Neural cell (in vitro differentiated cells): Measurements from ENCODE around the gene VPS26B. TPM values are rescaled to one million over a fixed set of nuclear protein-coding genes. Genes with fewer than 3 reads are reported as not detected.

Source experiments
- H2AFZ ChIP-seq: fragments of 200-600, 300-800 bp; sonication (generic), shearing (Covaris generic); 2 replicates; pipeline ENCODE4 v1.6.0; 2014; ENCODE audit warnings: low read depth, mild to moderate bottlenecking, antibody characterized with exemption, low read length, moderate library complexity
- H3F3A ChIP-seq: fragments of 200-600 bp; shearing (Covaris generic); 2 replicates; pipeline ENCODE4 v1.6.1; 2016; ENCODE audit warnings: mild to moderate bottlenecking, moderate library complexity, mixed read lengths, antibody characterized with exemption, low read length; ENCODE audit not compliant: insufficient read depth, poor library complexity, severe bottlenecking
- H3K27ac ChIP-seq: fragments of 200-600, 300-800 bp; sonication (generic), shearing (Covaris generic); 2 replicates; pipeline ENCODE4 v1.5.1; 2014; ENCODE audit warnings: mild to moderate bottlenecking, low read length, moderate library complexity
- H3K27me3 ChIP-seq: fragments of 300-800, 200-600 bp; sonication (generic), shearing (Covaris generic); 2 replicates; pipeline ENCODE4 v1.6.0; 2014; ENCODE audit warnings: mild to moderate bottlenecking, low read depth, low read length, moderate library complexity; ENCODE audit not compliant: insufficient read depth
- H3K36me3 ChIP-seq: fragments of 300-800, 200-600 bp; sonication (generic), shearing (Covaris generic); 2 replicates; pipeline ENCODE4 v1.5.1; 2014; ENCODE audit warnings: mild to moderate bottlenecking, antibody characterized with exemption, low read length, moderate library complexity; ENCODE audit not compliant: insufficient read depth
- H3K4me2 ChIP-seq: fragments of 300-800, 200-600 bp; sonication (generic), shearing (Covaris generic); 2 replicates; pipeline ENCODE4 v1.6.0; 2014; ENCODE audit warnings: mild to moderate bottlenecking, low read length
- H3K4me3 ChIP-seq: fragments of 300-800, 200-600 bp; sonication (generic), shearing (Covaris generic); 2 replicates; pipeline ENCODE4 v1.5.1; 2014; ENCODE audit warnings: mild to moderate bottlenecking, low read length, moderate library complexity
- H3K79me2 ChIP-seq: fragments of 200-600 bp; shearing (Covaris generic); replicated peaks from 2 replicates; pipeline ENCODE4 v1.6.0; 2014; ENCODE audit warnings: mild to moderate bottlenecking, low read length, moderate library complexity; ENCODE audit not compliant: insufficient read depth
- H3K9ac ChIP-seq: fragments of 300-800, 200-600 bp; sonication (generic), shearing (Covaris generic); 2 replicates; pipeline ENCODE4 v1.6.1; 2016; ENCODE audit warnings: mild to moderate bottlenecking, low read length, mixed read lengths
- H3K9me2 ChIP-seq: fragments of 200-600 bp; shearing (Covaris generic); 2 replicates; pipeline ENCODE4 v1.6.1; 2016; ENCODE audit warnings: mild to moderate bottlenecking, low read length, mixed read lengths; ENCODE audit not compliant: insufficient read depth
- H3K9me3 ChIP-seq: fragments of 200-600, 300-800 bp; sonication (generic), shearing (Covaris generic); 2 replicates; pipeline ENCODE4 v1.6.1; 2016; ENCODE audit warnings: mild to moderate bottlenecking, mixed run types, low read length, moderate library complexity, mixed read lengths
- H4K20me1 ChIP-seq: fragments of 200-600 bp; shearing (Covaris generic); 2 replicates; pipeline ENCODE4 v1.6.1; 2016; ENCODE audit warnings: mild to moderate bottlenecking, mixed run types; ENCODE audit not compliant: insufficient read depth
- EP300 ChIP-seq: fragments of 450-650 bp; conservative IDR thresholded peaks from 2 replicates; pipeline ENCODE4 v1.6.1; 2014; ENCODE audit warnings: antibody characterized with exemption, mild to moderate bottlenecking, moderate library complexity; ENCODE audit not compliant: poor library complexity, severe bottlenecking
- EZH2 ChIP-seq: fragments of 200-600, 300-800 bp; shearing (Covaris generic), sonication (generic); IDR thresholded peaks from 2 replicates; pipeline ENCODE4 v1.6.1; 2014; ENCODE audit warnings: antibody characterized with exemption, low read length, borderline replicate concordance, mild to moderate bottlenecking; ENCODE audit not compliant: insufficient read depth, poor library complexity, severe bottlenecking
- MXI1 ChIP-seq: fragments of 450-650 bp; conservative IDR thresholded peaks from 2 replicates; pipeline ENCODE4 v1.6.1; 2014; ENCODE audit warnings: antibody characterized with exemption, mild to moderate bottlenecking; ENCODE audit not compliant: poor library complexity, severe bottlenecking
- POLR2AphosphoS5 ChIP-seq: IDR thresholded peaks from 2 replicates; pipeline ENCODE4 v1.6.1; 2012
- RAD21 ChIP-seq: fragments of 450-650 bp; conservative IDR thresholded peaks from 2 replicates; pipeline ENCODE4 v1.6.1; 2014; ENCODE audit warnings: antibody characterized with exemption, mild to moderate bottlenecking, moderate library complexity
- SMC3 ChIP-seq: fragments of 450-650 bp; conservative IDR thresholded peaks from 2 replicates; pipeline ENCODE4 v1.6.1; 2014; ENCODE audit warnings: antibody characterized with exemption, mild to moderate bottlenecking, moderate library complexity; ENCODE audit not compliant: poor library complexity
- TAF1 ChIP-seq: IDR thresholded peaks from 2 replicates; pipeline ENCODE4 v1.6.1; 2012; ENCODE audit warnings: low read depth
- polyA plus RNA-seq: library from polyadenylated mRNA; depleted of rRNA; stranded (reverse); fragments of >200 nt; gene quantifications from 2 replicates; pipeline ENCODE4 v1.2.3, GENCODE V29; 2014
- TF ChIP-seq, protein P1 (sequence below): fragments of 450-650 bp; IDR thresholded peaks from 2 replicates; pipeline ENCODE4 v1.5.1; 2014; ENCODE audit warnings: antibody characterized with exemption, mild to moderate bottlenecking, moderate library complexity; ENCODE audit not compliant: poor library complexity, severe bottlenecking
- TF ChIP-seq, protein P2 (sequence below): IDR thresholded peaks from 2 replicates; pipeline ENCODE4 v1.6.1; 2012; ENCODE audit warnings: borderline replicate concordance

Gene VPS26B
- polyA plus RNA-seq, 1 donor from 2014 or later: 72.6 TPM

DNA sequence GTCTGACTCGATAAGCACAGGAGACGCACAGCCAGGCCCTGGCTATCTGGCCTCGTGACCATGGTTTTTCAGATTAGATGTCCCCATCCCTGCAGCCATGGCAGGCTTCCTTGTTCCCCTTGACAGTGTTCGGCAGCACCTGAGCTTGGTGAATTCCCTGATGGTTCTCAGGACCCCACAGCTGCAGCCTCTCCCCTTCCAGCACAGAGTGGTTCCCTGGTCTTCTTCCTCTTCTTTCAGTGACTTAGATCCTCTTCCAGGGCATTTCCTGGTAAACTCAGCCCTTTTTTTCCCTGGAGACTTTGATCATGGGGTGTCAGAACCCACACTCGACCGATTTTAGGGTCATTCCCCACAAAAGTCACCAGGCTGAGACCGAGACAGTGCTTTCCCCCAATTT lies 66.2 kb downstream of the VPS26B start:
- H3K36me3 ChIP-seq: no peaks in the 10 kb centered on the region
- no peak overlapping the region for H3K9ac ChIP-seq
- no peaks in the 10 kb centered on the region for H3K79me2 ChIP-seq
- no peaks in the 10 kb centered on the region for H3K9me2 ChIP-seq
- no peaks in the 10 kb centered on the region for H3K9me3 ChIP-seq
- TF ChIP-seq RAD21: no peak
- TF ChIP-seq, protein P1, sequence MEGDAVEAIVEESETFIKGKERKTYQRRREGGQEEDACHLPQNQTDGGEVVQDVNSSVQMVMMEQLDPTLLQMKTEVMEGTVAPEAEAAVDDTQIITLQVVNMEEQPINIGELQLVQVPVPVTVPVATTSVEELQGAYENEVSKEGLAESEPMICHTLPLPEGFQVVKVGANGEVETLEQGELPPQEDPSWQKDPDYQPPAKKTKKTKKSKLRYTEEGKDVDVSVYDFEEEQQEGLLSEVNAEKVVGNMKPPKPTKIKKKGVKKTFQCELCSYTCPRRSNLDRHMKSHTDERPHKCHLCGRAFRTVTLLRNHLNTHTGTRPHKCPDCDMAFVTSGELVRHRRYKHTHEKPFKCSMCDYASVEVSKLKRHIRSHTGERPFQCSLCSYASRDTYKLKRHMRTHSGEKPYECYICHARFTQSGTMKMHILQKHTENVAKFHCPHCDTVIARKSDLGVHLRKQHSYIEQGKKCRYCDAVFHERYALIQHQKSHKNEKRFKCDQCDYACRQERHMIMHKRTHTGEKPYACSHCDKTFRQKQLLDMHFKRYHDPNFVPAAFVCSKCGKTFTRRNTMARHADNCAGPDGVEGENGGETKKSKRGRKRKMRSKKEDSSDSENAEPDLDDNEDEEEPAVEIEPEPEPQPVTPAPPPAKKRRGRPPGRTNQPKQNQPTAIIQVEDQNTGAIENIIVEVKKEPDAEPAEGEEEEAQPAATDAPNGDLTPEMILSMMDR: no peak
- TF ChIP-seq, protein P2, sequence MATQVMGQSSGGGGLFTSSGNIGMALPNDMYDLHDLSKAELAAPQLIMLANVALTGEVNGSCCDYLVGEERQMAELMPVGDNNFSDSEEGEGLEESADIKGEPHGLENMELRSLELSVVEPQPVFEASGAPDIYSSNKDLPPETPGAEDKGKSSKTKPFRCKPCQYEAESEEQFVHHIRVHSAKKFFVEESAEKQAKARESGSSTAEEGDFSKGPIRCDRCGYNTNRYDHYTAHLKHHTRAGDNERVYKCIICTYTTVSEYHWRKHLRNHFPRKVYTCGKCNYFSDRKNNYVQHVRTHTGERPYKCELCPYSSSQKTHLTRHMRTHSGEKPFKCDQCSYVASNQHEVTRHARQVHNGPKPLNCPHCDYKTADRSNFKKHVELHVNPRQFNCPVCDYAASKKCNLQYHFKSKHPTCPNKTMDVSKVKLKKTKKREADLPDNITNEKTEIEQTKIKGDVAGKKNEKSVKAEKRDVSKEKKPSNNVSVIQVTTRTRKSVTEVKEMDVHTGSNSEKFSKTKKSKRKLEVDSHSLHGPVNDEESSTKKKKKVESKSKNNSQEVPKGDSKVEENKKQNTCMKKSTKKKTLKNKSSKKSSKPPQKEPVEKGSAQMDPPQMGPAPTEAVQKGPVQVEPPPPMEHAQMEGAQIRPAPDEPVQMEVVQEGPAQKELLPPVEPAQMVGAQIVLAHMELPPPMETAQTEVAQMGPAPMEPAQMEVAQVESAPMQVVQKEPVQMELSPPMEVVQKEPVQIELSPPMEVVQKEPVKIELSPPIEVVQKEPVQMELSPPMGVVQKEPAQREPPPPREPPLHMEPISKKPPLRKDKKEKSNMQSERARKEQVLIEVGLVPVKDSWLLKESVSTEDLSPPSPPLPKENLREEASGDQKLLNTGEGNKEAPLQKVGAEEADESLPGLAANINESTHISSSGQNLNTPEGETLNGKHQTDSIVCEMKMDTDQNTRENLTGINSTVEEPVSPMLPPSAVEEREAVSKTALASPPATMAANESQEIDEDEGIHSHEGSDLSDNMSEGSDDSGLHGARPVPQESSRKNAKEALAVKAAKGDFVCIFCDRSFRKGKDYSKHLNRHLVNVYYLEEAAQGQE: no peak
- no peak for TF ChIP-seq SMC3
- no peak for TF ChIP-seq EP300
- TF ChIP-seq EZH2: no peak
- TF ChIP-seq POLR2AphosphoS5: no peak
- TF ChIP-seq TAF1: no peak
- no peak for TF ChIP-seq MXI1
- H3K27ac ChIP-seq: no peak overlapping the region
- H3F3A ChIP-seq: no peaks in the 10 kb centered on the region
- H3K27me3 ChIP-seq: no peaks in the 10 kb centered on the region
- H4K20me1 ChIP-seq: no peaks in the 10 kb centered on the region
- H3K4me3 ChIP-seq: no peak overlapping the region
- H2AFZ ChIP-seq: no peak overlapping the region
- H3K4me2 ChIP-seq: no peak overlapping the region

GRCh38 chr11:134291196-134291595 lies 66.7 kb downstream of the VPS26B start:
- H3K36me3 ChIP-seq: no peaks in the 10 kb centered on the region
- no peaks in the 10 kb centered on the region for H3K9me2 ChIP-seq
- no peak overlapping the region for H3K27ac ChIP-seq
- no peaks in the 10 kb centered on the region for H3K27me3 ChIP-seq
- H3K4me3 ChIP-seq: no peak overlapping the region
- H3K4me2 ChIP-seq: no peak overlapping the region
- no peaks in the 10 kb centered on the region for H3K9me3 ChIP-seq
- H3F3A ChIP-seq: no peaks in the 10 kb centered on the region
- no peak overlapping the region for H3K9ac ChIP-seq
- no peak overlapping the region for H2AFZ ChIP-seq
- TF ChIP-seq POLR2AphosphoS5: no peak
- TF ChIP-seq, protein P2: no peak
- TF ChIP-seq TAF1: no peak
- TF ChIP-seq SMC3: no peak
- TF ChIP-seq EZH2: no peak
- TF ChIP-seq, protein P1: no peak
- no peak for TF ChIP-seq MXI1
- TF ChIP-seq RAD21: no peak
- H4K20me1 ChIP-seq: no peaks in the 10 kb centered on the region
- no peaks in the 10 kb centered on the region for H3K79me2 ChIP-seq
